ENCODE measurements around the gene PLA2G4A. TPM values are rescaled to one million over a fixed set of nuclear protein-coding genes. Genes with fewer than 3 reads are reported as not detected.

The PLA2G4A gene
- total RNA-seq, 2 experiments from 2014 or later: 0.11 TPM; not detected in 1

GRCh38 chr1:187034501-187034900 is 205.8 kb downstream of the PLA2G4A start:
- no peaks in the 10 kb centered on the region for H3K4me1 Mint-ChIP-seq (ENCODE audit: low read depth)
- no peak overlapping the region for H3K27ac Mint-ChIP-seq
- ChIA-PET CTCF (no interaction called here), POLR2A (no interaction called here)
- no peaks in the 10 kb centered on the region for H3K36me3 Mint-ChIP-seq (ENCODE audit: low read depth)
- ATAC-seq (no peak), DNase-seq (no peak)
- intact Hi-C loops (cut with micrococcal nuclease): no loop called here
- TF ChIP-seq CTCF (IDR thresholded peaks at IDR 0.05): no peak
- H3K4me3 Mint-ChIP-seq: no peak overlapping the region
- H3K9me3 Mint-ChIP-seq: peaks cover 2% of the 10 kb centered on the region
- no peaks in the 10 kb centered on the region for H3K27me3 Mint-ChIP-seq

- DNase-seq (no peak), ATAC-seq (no peak)
- H3K27me3 Mint-ChIP-seq: no peaks in the 10 kb centered on the region
- no peaks in the 10 kb centered on the region for H3K36me3 Mint-ChIP-seq (ENCODE audit: low read depth)
- H3K4me1 Mint-ChIP-seq (ENCODE audit: low read depth): no peaks in the 10 kb centered on the region
- TF ChIP-seq CTCF (IDR thresholded peaks at IDR 0.05): no peak
- H3K9me3 Mint-ChIP-seq: peaks cover 2% of the 10 kb centered on the region
- no peak overlapping the region for H3K4me3 Mint-ChIP-seq
- POLR2A ChIA-PET: no interaction called here
- intact Hi-C loops (cut with micrococcal nuclease): no loop called here
- H3K27ac Mint-ChIP-seq: no peak overlapping the region
- CTCF ChIA-PET: interaction anchor here (1.0 kb wide), 1 partner anchor 15 kb away, joined by 3 read pairs; no protein-coding TSS in a partner anchor
Measured at GRCh38 chr1:187037973-187038553, 209.3 kb downstream of the PLA2G4A start.

Other genes with a start within 250 kb of the PLA2G4A start
- gene PTGS2, start 148.5 kb upstream of the PLA2G4A start, total RNA-seq: under 1 TPM in 1 of 2 experiments, not detected in 1; 0.09 TPM

Measured in activated CD8-positive, alpha-beta T cell treated with anti-CD3 and anti-CD28 coated beads for 36 hours (primary cell).